Astrocyte (in vitro differentiated cells and primary cell): ENCODE measurements around the gene IDUA. TPM values are rescaled to one million over a fixed set of nuclear protein-coding genes. Genes with fewer than 3 reads are reported as not detected.
A peak's percentile ranks its signal among the peaks of the same experiment; 100 is the strongest.

Experiments
- DNase-seq: peaks from one replicate; pipeline ENCODE4 v3.0.0-alpha.2; 2010; ENCODE audit warnings: low read depth
- FAIRE-seq: peaks from 2 replicates; lab custom pipeline; 2011; peaks lifted over from hg19 to GRCh38; lab: Jason Lieb, UNC
- H2AFZ ChIP-seq: 2 replicates; pipeline ENCODE4 v1.6.0; 2012; ENCODE audit warnings: low read depth, low read length, inconsistent platforms
- H3K27ac ChIP-seq: 2 replicates; pipeline ENCODE4 v1.5.1; 2011; ENCODE audit warnings: low read depth, low read length, inconsistent platforms
- H3K27me3 ChIP-seq: 2 replicates; pipeline ENCODE4 v1.6.0; 2011; ENCODE audit warnings: low read length, inconsistent platforms; ENCODE audit not compliant: insufficient read depth
- H3K36me3 ChIP-seq: 2 replicates; pipeline ENCODE4 v1.5.1; 2011; ENCODE audit warnings: low read length, inconsistent platforms; ENCODE audit not compliant: insufficient read depth
- H3K4me1 ChIP-seq: 2 replicates; pipeline ENCODE4 v1.5.1; 2011; ENCODE audit warnings: low read length, inconsistent platforms; ENCODE audit not compliant: insufficient read depth
- H3K4me2 ChIP-seq: 2 replicates; pipeline ENCODE4 v1.6.0; 2012; ENCODE audit warnings: low read length, inconsistent platforms
- H3K4me3 ChIP-seq: 2 replicates; pipeline ENCODE4 v1.5.1; 2011; ENCODE audit warnings: low read depth, mild to moderate bottlenecking, low read length, inconsistent platforms; ENCODE audit not compliant: insufficient read depth
- H3K79me2 ChIP-seq: 2 replicates; pipeline ENCODE4 v1.6.0; 2012; ENCODE audit warnings: mild to moderate bottlenecking, low read length, inconsistent platforms; ENCODE audit not compliant: insufficient read depth
- H3K9ac ChIP-seq: 2 replicates; pipeline ENCODE4 v1.6.0; 2012; ENCODE audit warnings: mild to moderate bottlenecking, low read length, inconsistent platforms
- H3K9me3 ChIP-seq: 2 replicates; pipeline ENCODE4 v1.5.1; 2012; ENCODE audit warnings: low read depth, mild to moderate bottlenecking, low read length, inconsistent platforms; ENCODE audit not compliant: insufficient read depth
- H4K20me1 ChIP-seq: 2 replicates; pipeline ENCODE4 v1.6.0; 2012; ENCODE audit warnings: low read length, inconsistent platforms; ENCODE audit not compliant: insufficient read depth
- H3K27ac Mint-ChIP-seq: one replicate; pipeline ENCODE4 v1.8.0; 2021; ENCODE audit warnings: mild to moderate bottlenecking, mixed read lengths; ENCODE audit not compliant: unreplicated experiment
- H3K27me3 Mint-ChIP-seq: one replicate; pipeline ENCODE4 v1.8.0; 2021; ENCODE audit warnings: low read depth, mixed read lengths; ENCODE audit not compliant: unreplicated experiment
- H3K36me3 Mint-ChIP-seq: one replicate; pipeline ENCODE4 v1.8.0; 2021; ENCODE audit warnings: low read depth, mixed read lengths; ENCODE audit not compliant: unreplicated experiment
- H3K4me1 Mint-ChIP-seq: one replicate; pipeline ENCODE4 v1.8.0; 2021; ENCODE audit warnings: low read depth, mixed read lengths; ENCODE audit not compliant: unreplicated experiment
- H3K4me3 Mint-ChIP-seq: one replicate; pipeline ENCODE4 v1.8.0; 2021; ENCODE audit warnings: mild to moderate bottlenecking, moderate library complexity, mixed read lengths; ENCODE audit not compliant: unreplicated experiment
- H3K9me3 Mint-ChIP-seq: one replicate; pipeline ENCODE4 v1.8.0; 2021; ENCODE audit warnings: mild to moderate bottlenecking, mixed read lengths; ENCODE audit not compliant: unreplicated experiment
- CTCF ChIP-seq: IDR thresholded peaks from 2 replicates; pipeline ENCODE4 v1.5.1; 2011; ENCODE audit warnings: low read depth, mild to moderate bottlenecking, inconsistent platforms, low read length, moderate library complexity; ENCODE audit not compliant: insufficient read depth
- EZH2 ChIP-seq: IDR thresholded peaks from 2 replicates; pipeline ENCODE4 v1.6.1; 2012; ENCODE audit warnings: mild to moderate bottlenecking, low read length, inconsistent platforms; ENCODE audit not compliant: insufficient read depth
- total RNA-seq: library from RNA; stranded (reverse); gene quantifications from 2 replicates; pipeline ENCODE4 v1.2.1, GENCODE V29; 2021

Gene IDUA
- total RNA-seq, 1 donor from 2014 or later, result 20.5 TPM

- H3K27me3 ChIP-seq, result no peaks in the 10 kb centered on the region
- no peaks in the 10 kb centered on the region for H3K79me2 ChIP-seq
- H3K4me2 ChIP-seq, result peak overlapping the region; percentile 99
- H3K9me3 ChIP-seq, result no peaks in the 10 kb centered on the region
- peak overlapping the region; percentile 83 for H3K4me3 Mint-ChIP-seq
- DNase-seq (no peak), FAIRE-seq (no peak)
- TF ChIP-seq EZH2 (no peak), CTCF (no peak)
- H3K4me1 ChIP-seq, result peaks cover 24% of the 10 kb centered on the region
- H3K9ac ChIP-seq, result peak overlapping the region; percentile 83
- peak overlapping the region; percentile 88 for H2AFZ ChIP-seq
- no peaks in the 10 kb centered on the region for H3K27me3 Mint-ChIP-seq
- peak overlapping the region; percentile 80 for H3K4me3 ChIP-seq
- no peak overlapping the region for H3K27ac Mint-ChIP-seq
- peaks cover 8% of the 10 kb centered on the region for H3K4me1 Mint-ChIP-seq
- H3K36me3 ChIP-seq, result no peaks in the 10 kb centered on the region
- H4K20me1 ChIP-seq, result peaks cover 9% of the 10 kb centered on the region
- no peaks in the 10 kb centered on the region for H3K9me3 Mint-ChIP-seq
- no peak overlapping the region for H3K27ac ChIP-seq
- H3K36me3 Mint-ChIP-seq, result peaks cover 3% of the 10 kb centered on the region
Measured at GRCh38 chr4:987624-988513, 1.0 kb downstream of the IDUA start.

- DNase-seq, result no peak
- H3K79me2 ChIP-seq, result no peaks in the 10 kb centered on the region
- peaks cover 24% of the 10 kb centered on the region for H3K4me1 ChIP-seq
- Mint-ChIP-seq H3K27ac (no peak overlapping the region), H3K4me3 (no peak overlapping the region), H3K4me1 (peaks cover 8% of the 10 kb centered on the region), H3K27me3 (no peaks in the 10 kb centered on the region), H3K9me3 (no peaks in the 10 kb centered on the region), H3K36me3 (peaks cover 3% of the 10 kb centered on the region)
- H3K4me2 ChIP-seq, result no peak overlapping the region
- no peak for FAIRE-seq
- no peak overlapping the region for H2AFZ ChIP-seq
- peaks cover 9% of the 10 kb centered on the region for H4K20me1 ChIP-seq
- no peaks in the 10 kb centered on the region for H3K27me3 ChIP-seq
- no peaks in the 10 kb centered on the region for H3K9me3 ChIP-seq
- no peak overlapping the region for H3K4me3 ChIP-seq
- H3K36me3 ChIP-seq, result no peaks in the 10 kb centered on the region
- no peak overlapping the region for H3K9ac ChIP-seq
- H3K27ac ChIP-seq, result no peak overlapping the region
- TF ChIP-seq CTCF (no peak), EZH2 (no peak)
Measured at GRCh38 chr4:988726-989721, 2.2 kb downstream of the IDUA start.
